KBM-7 (cell line): Measurements from ENCODE around the gene PNRC2.

Source experiments
- DNase-seq: peaks from one replicate; pipeline ENCODE4 v3.0.0-alpha.2; 2015
- in situ Hi-C: fragments of 300-500 bp; cut with MboI; formaldehyde crosslinking; loops from 2 replicates; pipeline ENCODE4 v1.14.3; 2020; ENCODE audit warnings: low sequenced_read_pairs, low pct_unique_long_range_greater_than_20kb, mixed read lengths

The PNRC2 gene

GRCh38 chr1:23959461-23960290 is at the start of gene PNRC2:
PNRC2 (plus strand) TSS chr1:23959828; CDS start chr1:23961458, 1,630 bp downstream.
- in situ Hi-C loops = no loop called here
- peak; percentile 97 for DNase-seq

GRCh38 chr1:23910144-23910543 is 49.5 kb upstream of the PNRC2 start:
- no peak for DNase-seq
- in situ Hi-C loops = loop anchor here (25.0 kb wide), 1 partner anchor 98 kb away; the partner anchor contains the start of gene GALE

GRCh38 chr1:23910553-23911246 is 48.9 kb upstream of the PNRC2 start:
- in situ Hi-C loops = loop anchor here (25.0 kb wide), 1 partner anchor 98 kb away; the partner anchor contains the start of gene GALE
- DNase-seq = peak; percentile 54

GRCh38 chr1:23911921-23912320 is 47.7 kb upstream of the PNRC2 start:
- in situ Hi-C loops = loop anchor here (25.0 kb wide), 1 partner anchor 100 kb away; the partner anchor contains the start of gene GALE
- DNase-seq = no peak

- in situ Hi-C loops = loop anchor here (25.0 kb wide), 1 partner anchor 101 kb away; the partner anchor contains the start of gene GALE
- peak; percentile 86 for DNase-seq
Measured at GRCh38 chr1:23913212-23913880, 46.3 kb upstream of the PNRC2 start, which contains the start of gene CNR2. CNR2 (minus strand) TSS chr1:23913362; CDS start chr1:23875617, 37,745 bp downstream.

GRCh38 chr1:23914921-23915320 is 44.7 kb upstream of the PNRC2 start:
- in situ Hi-C loops = loop anchor here (25.0 kb wide), 1 partner anchor 103 kb away; the partner anchor contains the start of gene GALE
- DNase-seq = no peak

GRCh38 chr1:23915466-23915865 is 44.2 kb upstream of the PNRC2 start:
- no peak for DNase-seq
- in situ Hi-C loops = loop anchor here (25.0 kb wide), 1 partner anchor 103 kb away; the partner anchor contains the start of gene GALE

- in situ Hi-C loops = loop anchor here (25.0 kb wide), 1 partner anchor 104 kb away; the partner anchor contains the start of gene GALE
- peak; percentile 93 for DNase-seq
Measured at GRCh38 chr1:23916209-23917131, 43.2 kb upstream of the PNRC2 start.

GRCh38 chr1:23922321-23922943 is 37.2 kb upstream of the PNRC2 start:
- no peak for DNase-seq

GRCh38 chr1:23923592-23924499 is 35.8 kb upstream of the PNRC2 start:
- DNase-seq = no peak
- in situ Hi-C loops = loop anchor here (25.0 kb wide), 1 partner anchor 112 kb away; the partner anchor contains the start of gene GALE

More at GRCh38 chr1:23922321-23922943, 37.2 kb upstream of the PNRC2 start:
- in situ Hi-C loops = loop anchor here (25.0 kb wide), 1 partner anchor 110 kb away; the partner anchor contains the start of gene GALE

- in situ Hi-C loops = loop anchor here (25.0 kb wide), 1 partner anchor 112 kb away; the partner anchor contains the start of gene GALE
- DNase-seq = no peak
Measured at GRCh38 chr1:23924601-23925000, 35.0 kb upstream of the PNRC2 start.

GRCh38 chr1:23925279-23925678 is 34.3 kb upstream of the PNRC2 start:
- in situ Hi-C loops = no loop called here
- no peak for DNase-seq

GRCh38 chr1:23927097-23927496 is 32.5 kb upstream of the PNRC2 start:
- in situ Hi-C loops = no loop called here
- DNase-seq = no peak

GRCh38 chr1:23928789-23929188 is 30.8 kb upstream of the PNRC2 start:
- DNase-seq = no peak
- in situ Hi-C loops = no loop called here

- no peak for DNase-seq
Measured at GRCh38 chr1:23930270-23930669, 29.4 kb upstream of the PNRC2 start.

GRCh38 chr1:23930861-23931490 is 28.7 kb upstream of the PNRC2 start:
- in situ Hi-C loops = no loop called here
- peak; percentile 78 for DNase-seq

More at GRCh38 chr1:23930270-23930669, 29.4 kb upstream of the PNRC2 start:
- in situ Hi-C loops = no loop called here
